ENCODE measurements around the gene RPTN. TPM values are rescaled to one million over a fixed set of nuclear protein-coding genes. Genes with fewer than 3 reads are reported as not detected.

Gene RPTN
- total RNA-seq, 1 experiment from 2014 or later, result not detected

GRCh38 chr1:152148981-152149380, 10.0 kb downstream of the RPTN start:
- Histone ChIP-seq H3K9ac (ENCODE audit: low read length) (no peak overlapping the region), H3K4me1 (ENCODE audit: control insufficient read depth in 1 of 2, insufficient read depth in 2 of 2, low read length in 2 of 2) (no peaks in the 10 kb centered on the region), H3K27ac (ENCODE audit: low read depth, low read length) (no peak overlapping the region), H3K36me3 (ENCODE audit: control insufficient read depth in 1 of 2, insufficient read depth in 2 of 2, low read length in 2 of 2) (no peaks in the 10 kb centered on the region), H3K9me2 (ENCODE audit: insufficient read depth) (no peaks in the 10 kb centered on the region), H3K79me2 (ENCODE audit: insufficient read depth, low read length) (no peaks in the 10 kb centered on the region), H4K20me1 (ENCODE audit: insufficient read depth) (no peaks in the 10 kb centered on the region), H3K4me2 (ENCODE audit: low read length) (no peak overlapping the region), H3K9me3 (ENCODE audit: control insufficient read depth in 1 of 2, insufficient read depth in 1 of 2, low read depth in 1 of 2, low read length in 2 of 2) (peaks cover 5 to 9% of the 10 kb centered on the region in 2 experiments; a peak in 2 of 4 replicates), H3K27me3 (ENCODE audit: insufficient read depth, low read length) (no peaks in the 10 kb centered on the region), H2AFZ (ENCODE audit: low read depth, low read length, poor library complexity, severe bottlenecking) (no peak overlapping the region), H3K4me3 (replicated peaks in 1 of 2; ENCODE audit: low read depth in 1 of 2, low read length in 2 of 2) (no peak overlapping the region)
- no peak for TF ChIP-seq EZH2phosphoT487 (IDR thresholded peaks at IDR 0.05; ENCODE audit: borderline replicate concordance)
- no peak for TF ChIP-seq TCF7L2 (IDR thresholded peaks at IDR 0.05; ENCODE audit: borderline replicate concordance, extremely low read depth, insufficient read depth, insufficient read length)
- TF ChIP-seq CTCF (IDR thresholded peaks at IDR 0.05 in 2 of 3, conservative IDR thresholded peaks at IDR 0.05 in 1 of 3; ENCODE audit: borderline replicate concordance in 1 of 3, insufficient read depth in 1 of 3, low read depth in 2 of 3, low read length in 2 of 3), result no peak
- TF ChIP-seq POLR2A (IDR thresholded peaks at IDR 0.05; ENCODE audit: borderline replicate concordance, extremely low read depth, insufficient read depth, insufficient read length), result no peak
- no peak for TF ChIP-seq RAD21 (IDR thresholded peaks at IDR 0.05; ENCODE audit: low read depth)
- no peak for TF ChIP-seq CEBPB (IDR thresholded peaks at IDR 0.05; ENCODE audit: low read depth)
- no peak for TF ChIP-seq JUND (IDR thresholded peaks at IDR 0.05)
- no peak for TF ChIP-seq ZFX (IDR thresholded peaks at IDR 0.05)
- no peak for TF ChIP-seq POLR2AphosphoS5 (IDR thresholded peaks at IDR 0.05; ENCODE audit: low read depth, low read length)
- no peak for TF ChIP-seq ELF1 (IDR thresholded peaks at IDR 0.05; ENCODE audit: borderline replicate concordance, low read depth)
- no peak for TF ChIP-seq FOSL1 (IDR thresholded peaks at IDR 0.05; ENCODE audit: low read depth)
- ChIA-PET POLR2A (no interaction called here), CTCF (interaction anchor here (1.2 to 1.8 kb wide), 2 partner anchors 33 to 34 kb away, joined by 4 to 5 read pairs; no protein-coding TSS in a partner anchor), RAD21 (ENCODE audit: low non-redundant PET in 1 of 2, low total read pairs in 2 of 2, uncharacterized antibody in 2 of 2, unreplicated experiment in 2 of 2) (no interaction called here)
- DNase-seq (ENCODE audit: low read depth, low spot score), result no peak
- no peak for ATAC-seq
- no TSS peak for BruUV-seq (replicated peaks)
- intact Hi-C loops (cut with micrococcal nuclease), result no loop called here
